ENCODE measurements around the gene KLHL12. TPM values are rescaled to one million over a fixed set of nuclear protein-coding genes. Genes with fewer than 3 reads are reported as not detected.

Gene KLHL12
- total RNA-seq, 1 experiment from 2014 or later = 17.8 TPM

DNA sequence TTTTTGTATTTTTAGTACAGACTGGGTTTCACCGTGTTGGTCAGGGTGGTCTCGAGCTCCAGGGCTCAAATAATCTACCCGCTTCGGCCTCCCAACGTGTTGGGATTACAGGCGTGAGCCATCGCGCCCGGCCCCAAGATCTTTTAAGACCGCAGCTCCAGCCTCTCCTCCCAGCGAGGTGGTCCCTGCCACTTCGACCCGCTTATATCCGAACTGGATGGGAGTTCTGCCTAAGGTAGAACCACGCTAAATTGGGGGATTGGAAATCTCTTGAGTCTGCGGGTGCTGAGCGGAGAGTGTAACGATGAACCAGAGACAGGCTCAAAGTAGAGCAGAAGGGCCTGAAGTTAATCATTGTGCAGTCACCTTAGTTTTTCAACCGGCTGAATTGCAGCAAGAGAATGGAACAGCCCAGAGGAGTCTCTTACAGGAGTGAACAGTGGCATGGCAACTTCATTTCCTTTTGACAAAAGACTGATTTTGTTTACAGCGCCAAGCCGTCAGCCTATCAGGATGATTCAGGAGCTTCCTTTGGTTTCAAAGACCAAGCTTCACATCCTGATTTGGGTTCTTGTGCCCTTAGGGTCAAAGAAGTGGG, 40.7 kb upstream of the KLHL12 start:
- DNase-seq (ENCODE audit: low spot score) = no peak
- CTCF ChIA-PET = interaction anchor here (1.5 kb wide), 1 partner anchor 25 kb away, joined by 3 read pairs; no protein-coding TSS in a partner anchor
- Histone ChIP-seq H3K36me3 (ENCODE audit: insufficient read depth, low read length, poor library complexity, severe bottlenecking) (no peaks in the 10 kb centered on the region), H3K27ac (ENCODE audit: low read depth, low read length, poor library complexity, severe bottlenecking) (no peak overlapping the region), H3K27me3 (replicated peaks; ENCODE audit: insufficient read depth, low read depth, low read length, poor library complexity) (no peaks in the 10 kb centered on the region), H3K4me3 (ENCODE audit: low read depth, low read length, poor library complexity, severe bottlenecking) (peak overlapping the region; percentile 93), H3K9me3 (ENCODE audit: low read depth, low read length, poor library complexity, severe bottlenecking) (no peaks in the 10 kb centered on the region), H3K4me1 (ENCODE audit: insufficient read depth, low read length, poor library complexity, severe bottlenecking) (peaks cover 5% of the 10 kb centered on the region)
- intact Hi-C loops (cut with micrococcal nuclease; ENCODE audit: unreplicated experiment) = no loop called here
- no TSS peak for BruUV-seq (replicated peaks)
- POLR2A ChIA-PET (ENCODE audit: low non-redundant PET) = interaction anchor here (0.7 kb wide), 1 partner anchor 1141 kb away, joined by 5 read pairs; no protein-coding TSS in a partner anchor
- TF ChIP-seq, protein P1, sequence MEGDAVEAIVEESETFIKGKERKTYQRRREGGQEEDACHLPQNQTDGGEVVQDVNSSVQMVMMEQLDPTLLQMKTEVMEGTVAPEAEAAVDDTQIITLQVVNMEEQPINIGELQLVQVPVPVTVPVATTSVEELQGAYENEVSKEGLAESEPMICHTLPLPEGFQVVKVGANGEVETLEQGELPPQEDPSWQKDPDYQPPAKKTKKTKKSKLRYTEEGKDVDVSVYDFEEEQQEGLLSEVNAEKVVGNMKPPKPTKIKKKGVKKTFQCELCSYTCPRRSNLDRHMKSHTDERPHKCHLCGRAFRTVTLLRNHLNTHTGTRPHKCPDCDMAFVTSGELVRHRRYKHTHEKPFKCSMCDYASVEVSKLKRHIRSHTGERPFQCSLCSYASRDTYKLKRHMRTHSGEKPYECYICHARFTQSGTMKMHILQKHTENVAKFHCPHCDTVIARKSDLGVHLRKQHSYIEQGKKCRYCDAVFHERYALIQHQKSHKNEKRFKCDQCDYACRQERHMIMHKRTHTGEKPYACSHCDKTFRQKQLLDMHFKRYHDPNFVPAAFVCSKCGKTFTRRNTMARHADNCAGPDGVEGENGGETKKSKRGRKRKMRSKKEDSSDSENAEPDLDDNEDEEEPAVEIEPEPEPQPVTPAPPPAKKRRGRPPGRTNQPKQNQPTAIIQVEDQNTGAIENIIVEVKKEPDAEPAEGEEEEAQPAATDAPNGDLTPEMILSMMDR (conservative IDR thresholded peaks at IDR 0.05; ENCODE audit: low read depth, low read length) = no peak
- TF ChIP-seq EZH2 (IDR thresholded peaks at IDR 0.05; ENCODE audit: borderline replicate concordance, low read depth, low read length, poor library complexity, severe bottlenecking) = no peak

DNA sequence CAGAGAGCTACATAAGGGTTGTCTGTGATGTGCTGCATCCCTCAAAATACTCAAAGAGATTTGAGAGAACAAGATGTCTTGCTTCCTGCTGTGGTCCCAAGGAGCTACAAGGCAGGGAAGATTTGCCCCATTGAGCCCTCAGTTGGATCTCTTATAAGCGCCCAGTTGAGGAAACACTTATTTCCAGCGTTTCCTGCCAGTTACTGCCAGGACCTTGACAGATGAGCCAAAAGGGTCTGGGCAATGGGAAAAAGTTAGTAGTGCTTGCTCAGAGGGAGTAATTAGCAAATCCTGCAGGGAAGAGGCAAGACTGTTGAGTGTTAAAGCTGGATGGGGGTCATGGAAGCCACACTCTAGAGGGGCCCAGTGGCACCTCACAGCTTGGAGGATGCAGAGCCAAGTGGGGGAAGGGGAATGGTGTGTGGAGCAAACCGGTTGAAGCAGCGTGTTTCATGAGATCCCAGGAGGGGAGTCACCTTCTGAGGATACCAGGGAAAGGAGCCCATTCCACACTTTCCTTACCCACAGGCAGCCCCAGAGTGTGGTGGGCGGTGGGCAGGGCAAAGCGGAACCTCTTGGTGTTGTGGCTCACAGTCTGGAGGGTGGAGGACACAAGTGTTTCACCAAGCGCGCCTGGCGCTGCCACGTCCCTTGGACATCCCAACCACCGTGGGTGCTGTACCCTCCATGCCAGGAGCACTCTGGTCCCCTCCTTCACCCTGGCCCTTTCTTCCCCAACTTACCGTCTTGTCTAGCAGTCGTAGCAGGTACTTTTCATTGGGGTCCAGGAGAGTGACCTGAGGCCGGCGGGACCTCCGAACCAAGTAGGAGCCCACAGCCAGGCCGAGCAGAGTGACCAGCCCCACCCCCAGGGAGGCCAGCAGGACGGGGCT, 39.2 kb upstream of the KLHL12 start:
- ChIA-PET POLR2A (ENCODE audit: low non-redundant PET) (no interaction called here), CTCF (no interaction called here)
- intact Hi-C loops (cut with micrococcal nuclease; ENCODE audit: unreplicated experiment) = no loop called here
- Histone ChIP-seq H3K4me3 (ENCODE audit: low read depth, low read length, poor library complexity, severe bottlenecking) (peak overlapping the region; percentile 93), H3K27me3 (replicated peaks; ENCODE audit: insufficient read depth, low read depth, low read length, poor library complexity) (no peaks in the 10 kb centered on the region), H3K27ac (ENCODE audit: low read depth, low read length, poor library complexity, severe bottlenecking) (peak overlapping the region; percentile 62), H3K4me1 (ENCODE audit: insufficient read depth, low read length, poor library complexity, severe bottlenecking) (peaks cover 5% of the 10 kb centered on the region), H3K9me3 (ENCODE audit: low read depth, low read length, poor library complexity, severe bottlenecking) (no peaks in the 10 kb centered on the region), H3K36me3 (ENCODE audit: insufficient read depth, low read length, poor library complexity, severe bottlenecking) (peaks cover 5% of the 10 kb centered on the region)
- TSS peak; percentile 48 for BruUV-seq (replicated peaks)
- DNase-seq (ENCODE audit: low spot score) = no peak
- no peak for TF ChIP-seq EZH2 (IDR thresholded peaks at IDR 0.05; ENCODE audit: borderline replicate concordance, low read depth, low read length, poor library complexity, severe bottlenecking)
- TF ChIP-seq, protein P1 (conservative IDR thresholded peaks at IDR 0.05; ENCODE audit: low read depth, low read length) = no peak

DNA sequence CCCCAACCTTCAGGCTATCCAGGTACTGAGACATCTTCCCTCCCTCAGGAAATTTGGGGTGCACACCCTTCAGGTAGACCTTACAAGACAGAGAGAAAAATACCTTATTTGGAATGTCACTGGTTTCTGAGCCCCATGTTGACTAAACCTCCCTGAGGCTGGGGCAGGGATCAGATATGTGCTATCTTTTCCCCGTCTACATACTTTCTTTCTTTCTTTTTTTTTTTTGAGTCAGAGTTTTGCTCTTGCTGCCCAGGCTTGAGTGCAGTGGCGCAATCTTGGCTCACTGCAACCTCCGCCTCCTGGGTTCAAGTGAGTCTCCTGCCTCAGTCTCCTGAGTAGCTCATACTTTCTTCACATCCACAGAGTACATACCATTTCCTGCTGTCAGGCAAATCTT, 38.4 kb upstream of the KLHL12 start:
- BruUV-seq (replicated peaks) = no TSS peak
- intact Hi-C loops (cut with micrococcal nuclease; ENCODE audit: unreplicated experiment) = no loop called here
- no peaks in the 10 kb centered on the region for H3K27me3 ChIP-seq (replicated peaks; ENCODE audit: insufficient read depth, low read depth, low read length, poor library complexity)
- H3K9me3 ChIP-seq (ENCODE audit: low read depth, low read length, poor library complexity, severe bottlenecking) = no peaks in the 10 kb centered on the region
- no peak overlapping the region for H3K4me3 ChIP-seq (ENCODE audit: low read depth, low read length, poor library complexity, severe bottlenecking)
- POLR2A ChIA-PET (ENCODE audit: low non-redundant PET) = no interaction called here
- no peak for DNase-seq (ENCODE audit: low spot score)
- H3K27ac ChIP-seq (ENCODE audit: low read depth, low read length, poor library complexity, severe bottlenecking) = no peak overlapping the region
- peaks cover 5% of the 10 kb centered on the region for H3K4me1 ChIP-seq (ENCODE audit: insufficient read depth, low read length, poor library complexity, severe bottlenecking)
- TF ChIP-seq, protein P1 (conservative IDR thresholded peaks at IDR 0.05; ENCODE audit: low read depth, low read length) = no peak
- no peak for TF ChIP-seq EZH2 (IDR thresholded peaks at IDR 0.05; ENCODE audit: borderline replicate concordance, low read depth, low read length, poor library complexity, severe bottlenecking)
- CTCF ChIA-PET = no interaction called here
- H3K36me3 ChIP-seq (ENCODE audit: insufficient read depth, low read length, poor library complexity, severe bottlenecking) = peaks cover 5% of the 10 kb centered on the region
